ENCODE results near the gene SLC38A10.
A peak's percentile ranks its signal among the peaks of the same experiment; 100 is the strongest.
"Not testable (repeated sequence)": the region's sequence is repeated elsewhere in the genome, so short reads cannot be mapped to it uniquely, and the experiment has no call there.

Gene SLC38A10

GRCh38 chr17:81310949-81311550 is 15.9 kb upstream of the SLC38A10 start:
- DNase-seq, result no peak

- DNase-seq, result no peak
Measured at GRCh38 chr17:81309859-81310839, 15.0 kb upstream of the SLC38A10 start.

GRCh38 chr17:81309140-81309858 is 14.2 kb upstream of the SLC38A10 start:
- peak in 1 of 2 experiments; percentile 57 for DNase-seq

- not testable (repeated sequence) for DNase-seq
Measured at GRCh38 chr17:81308784-81309139, 13.7 kb upstream of the SLC38A10 start.

GRCh38 chr17:81307636-81308560 is 12.8 kb upstream of the SLC38A10 start:
- DNase-seq, result no peak

- DNase-seq, result peak in 1 of 2 experiments; percentile 49
Measured at GRCh38 chr17:81306898-81307510, 11.9 kb upstream of the SLC38A10 start.

- no peak for DNase-seq
Measured at GRCh38 chr17:81306491-81306890, 11.4 kb upstream of the SLC38A10 start.

GRCh38 chr17:81305051-81305630 is 10.0 kb upstream of the SLC38A10 start:
- no peak for DNase-seq

- no peak for DNase-seq
Measured at GRCh38 chr17:81304196-81305015, 9.3 kb upstream of the SLC38A10 start.

- no peak for DNase-seq
Measured at GRCh38 chr17:81303385-81303784, 8.3 kb upstream of the SLC38A10 start.

- peak in 1 of 2 experiments; percentile 46 for DNase-seq
Measured at GRCh38 chr17:81302861-81303333, 7.8 kb upstream of the SLC38A10 start.

GRCh38 chr17:81302324-81302723 is 7.2 kb upstream of the SLC38A10 start:
- no peak for DNase-seq

- no peak for DNase-seq
Measured at GRCh38 chr17:81301195-81302144, 6.4 kb upstream of the SLC38A10 start.

- no peak for DNase-seq
Measured at GRCh38 chr17:81300586-81301155, 5.6 kb upstream of the SLC38A10 start.

GRCh38 chr17:81299846-81300585 is 4.9 kb upstream of the SLC38A10 start:
- no peak for DNase-seq

- DNase-seq, result peak in 1 of 2 experiments; percentile 49
Measured at GRCh38 chr17:81298991-81299738, 4.1 kb upstream of the SLC38A10 start.

- no peak for DNase-seq
Measured at GRCh38 chr17:81298325-81298990, 3.4 kb upstream of the SLC38A10 start.
